HEK293 (cell line): ENCODE data around the gene BNC1.
A peak's percentile ranks its signal among the peaks of the same experiment; 100 is the strongest.

ENCODE experiments used
- CTCF ChIA-PET: fragments of 350-600 bp; formaldehyde crosslinking; extraction: SDS; loops from one replicate; lab custom pipeline; 2021; ENCODE audit warnings: antibody characterized with exemption; lab: Yijun Ruan, JAX
- POLR2A ChIA-PET: fragments of 300-600 bp; formaldehyde crosslinking; extraction: SDS; loops from one replicate; lab custom pipeline; 2020; ENCODE audit warnings: antibody characterized with exemption, inconsistent platforms; lab: Yijun Ruan, JAX
- H3K27ac ChIP-seq: fragments of 200-500 bp; sonication (Bioruptor generic); 2 replicates; pipeline ENCODE4 v1.5.1; 2014; ENCODE audit warnings: low read depth, low read length, control low read depth, inconsistent platforms; ENCODE audit errors: extremely low read depth
- H3K36me3 ChIP-seq, 2 experiments: fragments of 200-500 bp in 1 of 2; sonication (Bioruptor generic) in 1 of 2; 1 replicate in 1 of 2; 2 replicates in 1 of 2; pipeline ENCODE4 v1.5.1; 2014 to 2017; ENCODE audit warnings: inconsistent platforms in 2 of 2, low read length in 2 of 2; ENCODE audit not compliant: control insufficient read depth in 2 of 2, insufficient read depth in 1 of 2
- H3K4me1 ChIP-seq: fragments of 200-500 bp; sonication (Bioruptor generic); 2 replicates; pipeline ENCODE4 v1.5.1; 2014; ENCODE audit warnings: mild to moderate bottlenecking, low read length, inconsistent platforms; ENCODE audit not compliant: control insufficient read depth, insufficient read depth
- H3K4me3 ChIP-seq: 2 replicates; pipeline ENCODE4 v1.5.1; 2011; ENCODE audit warnings: low read depth, mild to moderate bottlenecking, control low read depth, low read length, moderate library complexity
- H3K9me3 ChIP-seq: fragments of 200-500 bp; sonication (Bioruptor generic); 2 replicates; pipeline ENCODE4 v1.5.1; 2014; ENCODE audit warnings: low read depth, low read length, inconsistent platforms; ENCODE audit not compliant: control insufficient read depth, insufficient read depth
- BCL11A ChIP-seq: fragments of 450-650 bp; formaldehyde crosslinking; IDR thresholded peaks from 2 replicates; pipeline ENCODE4 v1.5.1; 2016; ENCODE audit warnings: low read depth, missing biosample characterization, missing genetic modification characterization
- EGR2 ChIP-seq: fragments of 450-650 bp; formaldehyde crosslinking; IDR thresholded peaks from 2 replicates; pipeline ENCODE4 v1.5.1; 2016; ENCODE audit warnings: low read depth, missing biosample characterization, missing genetic modification characterization
- MYNN ChIP-seq: fragments of 450-650 bp; formaldehyde crosslinking; IDR thresholded peaks from 2 replicates; pipeline ENCODE4 v1.5.1; 2016; ENCODE audit warnings: missing biosample characterization, missing genetic modification characterization, borderline replicate concordance
- OVOL3 ChIP-seq: fragments of 450-650 bp; formaldehyde crosslinking; IDR thresholded peaks from 2 replicates; pipeline ENCODE4 v1.5.1; 2016; ENCODE audit warnings: missing biosample characterization, missing genetic modification characterization
- SP7 ChIP-seq: fragments of 450-650 bp; formaldehyde crosslinking; IDR thresholded peaks from 2 replicates; pipeline ENCODE4 v1.5.1; 2016; ENCODE audit warnings: missing biosample characterization, missing genetic modification characterization
- YY2 ChIP-seq: fragments of 450-650 bp; formaldehyde crosslinking; IDR thresholded peaks from 2 replicates; pipeline ENCODE4 v1.5.1; 2016; ENCODE audit warnings: missing biosample characterization, missing genetic modification characterization
- ZBTB17 ChIP-seq: fragments of 450-650 bp; formaldehyde crosslinking; IDR thresholded peaks from 2 replicates; pipeline ENCODE4 v1.5.1; 2016; ENCODE audit warnings: missing biosample characterization, missing genetic modification characterization
- ZBTB44 ChIP-seq: fragments of 450-650 bp; IDR thresholded peaks from 2 replicates; pipeline ENCODE4 v1.5.1; 2018; ENCODE audit warnings: missing biosample characterization, mild to moderate bottlenecking, missing genetic modification characterization
- ZFHX2 ChIP-seq: fragments of 450-650 bp; formaldehyde crosslinking; conservative IDR thresholded peaks from 2 replicates; pipeline ENCODE4 v1.5.1; 2016; ENCODE audit warnings: missing biosample characterization, missing genetic modification characterization
- ZFP3 ChIP-seq: fragments of 450-650 bp; formaldehyde crosslinking; IDR thresholded peaks from 2 replicates; pipeline ENCODE4 v1.5.1; 2016; ENCODE audit warnings: low read depth, missing biosample characterization, missing genetic modification characterization
- ZNF112 ChIP-seq: fragments of 450-650 bp; formaldehyde crosslinking; IDR thresholded peaks from 2 replicates; pipeline ENCODE4 v1.5.0; 2017; ENCODE audit warnings: missing biosample characterization, missing genetic modification characterization
- ZNF114 ChIP-seq: fragments of 450-650 bp; formaldehyde crosslinking; IDR thresholded peaks from 2 replicates; pipeline ENCODE4 v1.5.0; 2017; ENCODE audit warnings: missing biosample characterization, missing genetic modification characterization
- ZNF146 ChIP-seq: fragments of 450-650 bp; formaldehyde crosslinking; IDR thresholded peaks from 2 replicates; pipeline ENCODE4 v1.5.1; 2016; ENCODE audit warnings: missing biosample characterization, missing genetic modification characterization
- ZNF175 ChIP-seq: fragments of 450-650 bp; formaldehyde crosslinking; IDR thresholded peaks from 2 replicates; pipeline ENCODE4 v1.5.1; 2016; ENCODE audit warnings: missing biosample characterization, missing genetic modification characterization
- ZNF248 ChIP-seq: fragments of 450-650 bp; formaldehyde crosslinking; IDR thresholded peaks from 2 replicates; pipeline ENCODE4 v1.5.1; 2017; ENCODE audit warnings: missing biosample characterization, missing genetic modification characterization
- ZNF302 ChIP-seq: fragments of 450-650 bp; formaldehyde crosslinking; IDR thresholded peaks from 2 replicates; pipeline ENCODE4 v1.5.1; 2016; ENCODE audit warnings: missing biosample characterization, missing genetic modification characterization, low read depth
- ZNF324 ChIP-seq: fragments of 450-650 bp; formaldehyde crosslinking; IDR thresholded peaks from 2 replicates; pipeline ENCODE4 v1.5.1; 2016; ENCODE audit warnings: missing biosample characterization, missing genetic modification characterization
- ZNF354C ChIP-seq: fragments of 450-650 bp; formaldehyde crosslinking; IDR thresholded peaks from 2 replicates; pipeline ENCODE4 v1.5.1; 2016; ENCODE audit warnings: missing biosample characterization, missing genetic modification characterization, low read depth, borderline replicate concordance
- ZNF404 ChIP-seq: fragments of 450-650 bp; formaldehyde crosslinking; IDR thresholded peaks from 2 replicates; pipeline ENCODE4 v1.5.1; 2017; ENCODE audit warnings: missing biosample characterization, missing genetic modification characterization
- ZNF423 ChIP-seq: fragments of 450-650 bp; formaldehyde crosslinking; IDR thresholded peaks from 2 replicates; pipeline ENCODE4 v1.5.1; 2016; ENCODE audit warnings: missing biosample characterization, missing genetic modification characterization
- ZNF548 ChIP-seq: fragments of 450-650 bp; formaldehyde crosslinking; IDR thresholded peaks from 2 replicates; pipeline ENCODE4 v1.5.1; 2016; ENCODE audit warnings: missing biosample characterization, missing genetic modification characterization
- ZNF580 ChIP-seq: fragments of 450-650 bp; formaldehyde crosslinking; IDR thresholded peaks from 2 replicates; pipeline ENCODE4 v1.5.1; 2016; ENCODE audit warnings: missing biosample characterization, missing genetic modification characterization
- ZNF664 ChIP-seq: fragments of 450-650 bp; formaldehyde crosslinking; IDR thresholded peaks from 2 replicates; pipeline ENCODE4 v1.5.1; 2016; ENCODE audit warnings: missing biosample characterization, missing genetic modification characterization
- ZNF843 ChIP-seq: fragments of 450-650 bp; formaldehyde crosslinking; IDR thresholded peaks from 2 replicates; pipeline ENCODE4 v1.5.1; 2016; ENCODE audit warnings: missing biosample characterization, missing genetic modification characterization
- ZSCAN5A ChIP-seq: fragments of 450-650 bp; formaldehyde crosslinking; IDR thresholded peaks from 2 replicates; pipeline ENCODE4 v1.5.1; 2016; ENCODE audit warnings: missing biosample characterization, missing genetic modification characterization
- TF ChIP-seq, protein P1 (sequence below): fragments of 450-650 bp; formaldehyde crosslinking; IDR thresholded peaks from 2 replicates; pipeline ENCODE4 v1.5.1; 2016; ENCODE audit warnings: missing biosample characterization, missing genetic modification characterization

Gene BNC1

GRCh38 chr15:83219026-83219425 is 65.4 kb downstream of the BNC1 start:
- ChIA-PET CTCF (interaction anchor here (0.6 kb wide), 1 partner anchor 158 kb away, joined by 3 read pairs; no protein-coding TSS in a partner anchor), POLR2A (no interaction called here)
- no peak for TF ChIP-seq ZNF302 (tag by site-specific recombination)
- no peak for TF ChIP-seq ZNF324 (tag by site-specific recombination)
- no peak for TF ChIP-seq ZNF548 (tag by site-specific recombination)
- TF ChIP-seq YY2 (tag by site-specific recombination), result no peak
- TF ChIP-seq ZSCAN5A (tag by site-specific recombination), result no peak
- TF ChIP-seq ZNF843, result no peak
- TF ChIP-seq ZNF114 (tag by site-specific recombination), result no peak
- no peak for TF ChIP-seq ZFP3 (tag by site-specific recombination)
- TF ChIP-seq ZNF248 (tag by site-specific recombination), result no peak
- TF ChIP-seq ZNF354C (tag by site-specific recombination), result no peak
- no peak for TF ChIP-seq ZNF423

GRCh38 chr15:83215306-83215705 is 69.2 kb downstream of the BNC1 start:
- H3K4me3 ChIP-seq, result no peak overlapping the region
- H3K36me3 ChIP-seq, result no peaks in the 10 kb centered on the region
- CTCF ChIA-PET, result interaction anchor here (1.1 kb wide), 1 partner anchor 215 kb away, joined by 3 read pairs; no protein-coding TSS in a partner anchor
- TF ChIP-seq ZNF664, result no peak
- no peak for TF ChIP-seq OVOL3 (tag by site-specific recombination)
- 0 out of 2 replicates have a peak, but pooled peaks have one; percentile 50 for TF ChIP-seq ZNF580 (tag by site-specific recombination)
- TF ChIP-seq ZNF146 (tag by site-specific recombination), result peak; percentile 72; the same call in 1 of the 2 replicates
- no peak for TF ChIP-seq ZNF404 (tag by site-specific recombination)
- TF ChIP-seq, all 188 proteins: peak for 2
- POLR2A ChIA-PET, result no interaction called here
- peaks cover 3% of the 10 kb centered on the region for H3K4me1 ChIP-seq
- H3K9me3 ChIP-seq, result no peaks in the 10 kb centered on the region
- no peak overlapping the region for H3K27ac ChIP-seq

More at GRCh38 chr15:83219026-83219425, 65.4 kb downstream of the BNC1 start:
- no peaks in the 10 kb centered on the region for H3K36me3 ChIP-seq
- no peak overlapping the region for H3K4me3 ChIP-seq
- H3K9me3 ChIP-seq, result no peaks in the 10 kb centered on the region
- no peaks in the 10 kb centered on the region for H3K4me1 ChIP-seq
- H3K27ac ChIP-seq, result no peak overlapping the region

- no peaks in the 10 kb centered on the region for H3K36me3 ChIP-seq
- TF ChIP-seq ZFHX2 (peak; percentile 62), SP7 (tag by site-specific recombination) (peak; percentile 34), BCL11A (tag by site-specific recombination) (no peak), ZBTB44 (tag by site-specific recombination) (no peak), ZNF175 (no peak), ZNF664 (no peak), ZNF112 (tag by site-specific recombination) (no peak), ZBTB17 (peak; percentile 47; the same call in 1 of the 2 replicates), MYNN (no peak), EGR2 (tag by site-specific recombination) (peak; percentile 43; the same call in 1 of the 2 replicates)
- TF ChIP-seq, protein P1, sequence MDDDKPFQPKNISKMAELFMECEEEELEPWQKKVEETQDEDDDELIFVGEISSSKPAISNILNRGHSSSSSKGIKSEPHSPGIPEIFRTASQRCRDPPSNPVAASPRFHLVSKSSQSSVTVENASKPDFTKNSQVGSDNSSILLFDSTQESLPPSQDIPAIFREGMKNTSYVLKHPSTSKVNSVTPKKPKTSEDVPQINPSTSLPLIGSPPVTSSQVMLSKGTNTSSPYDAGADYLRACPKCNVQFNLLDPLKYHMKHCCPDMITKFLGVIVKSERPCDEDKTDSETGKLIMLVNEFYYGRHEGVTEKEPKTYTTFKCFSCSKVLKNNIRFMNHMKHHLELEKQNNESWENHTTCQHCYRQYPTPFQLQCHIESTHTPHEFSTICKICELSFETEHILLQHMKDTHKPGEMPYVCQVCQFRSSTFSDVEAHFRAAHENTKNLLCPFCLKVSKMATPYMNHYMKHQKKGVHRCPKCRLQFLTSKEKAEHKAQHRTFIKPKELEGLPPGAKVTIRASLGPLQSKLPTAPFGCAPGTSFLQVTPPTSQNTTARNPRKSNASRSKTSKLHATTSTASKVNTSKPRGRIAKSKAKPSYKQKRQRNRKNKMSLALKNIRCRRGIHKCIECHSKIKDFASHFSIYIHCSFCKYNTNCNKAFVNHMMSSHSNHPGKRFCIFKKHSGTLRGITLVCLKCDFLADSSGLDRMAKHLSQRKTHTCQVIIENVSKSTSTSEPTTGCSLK (tag by site-specific recombination), result no peak
- ChIA-PET CTCF (interaction anchor here (0.7 to 1.7 kb wide), 4 partner anchors 18 to 199 kb away, joined by 3 to 4 read pairs (median 4); partner anchors contain the start of gene C15orf40), POLR2A (no interaction called here)
- peaks cover 7% of the 10 kb centered on the region for H3K4me1 ChIP-seq
- no peaks in the 10 kb centered on the region for H3K9me3 ChIP-seq
- H3K27ac ChIP-seq, result no peak overlapping the region
- no peak overlapping the region for H3K4me3 ChIP-seq
Observed at GRCh38 chr15:83210619-83211018, 73.8 kb downstream of the BNC1 start.
